PC-9 (cell line): ENCODE results near the gene MX2. TPM values are rescaled to one million over a fixed set of nuclear protein-coding genes. Genes with fewer than 3 reads are reported as not detected.
"Not testable (repeated sequence)": the region's sequence is repeated elsewhere in the genome, so short reads cannot be mapped to it uniquely, and the experiment has no call there.

Experiments
- BruUV-seq: library from RNA; stranded (reverse); fragments of 400-500 nt; replicated peaks from 2 replicates; lab custom pipeline; 2021; lab: Mats Ljungman, UMichigan
- CTCF ChIA-PET: fragments of 300-600 bp; sonication (Branson Sonifier 250); formaldehyde crosslinking; loops from one replicate; lab custom pipeline; 2022; ENCODE audit warnings: antibody characterized with exemption; lab: Charles Lee
- POLR2A ChIA-PET: fragments of 300-600 bp; sonication (Branson Sonifier 250); formaldehyde crosslinking; loops from one replicate; lab custom pipeline; 2022; ENCODE audit warnings: antibody characterized with exemption; ENCODE audit not compliant: unreplicated experiment; lab: Charles Lee
- DNase-seq, 2 experiments: peaks; one replicate each; pipeline versions ENCODE4 v3.0.0 to v3.0.0-alpha.2; 2015 to 2022; ENCODE audit warnings: mixed read lengths in 1 of 2
- H2AFZ ChIP-seq: fragments of 200-600 bp; sonication (generic); 2 replicates; pipeline ENCODE4 v1.8.1; 2017; ENCODE audit warnings: antibody characterized with exemption
- H3F3A ChIP-seq: fragments of 200-600 bp; sonication (generic); 2 replicates; pipeline ENCODE4 v1.8.1; 2017; ENCODE audit warnings: antibody characterized with exemption, mild to moderate bottlenecking, low read depth; ENCODE audit not compliant: insufficient read depth
- H3K27ac ChIP-seq: fragments of 200-600 bp; sonication (generic); 2 replicates; pipeline ENCODE4 v1.6.1; 2016; ENCODE audit warnings: mixed run types
- H3K27me3 ChIP-seq: fragments of 200-600 bp; sonication (generic); 2 replicates; pipeline ENCODE4 v1.6.1; 2016; ENCODE audit warnings: low read depth, mixed run types; ENCODE audit not compliant: insufficient read depth
- H3K36me3 ChIP-seq: fragments of 200-600 bp; sonication (generic); 2 replicates; pipeline ENCODE4 v1.6.1; 2016; ENCODE audit warnings: low read depth, mixed run types
- H3K4me1 ChIP-seq: fragments of 200-600 bp; sonication (generic); replicated peaks from 2 replicates; pipeline ENCODE4 v1.6.1; 2016; ENCODE audit warnings: mixed run types; ENCODE audit not compliant: insufficient read depth
- H3K4me2 ChIP-seq: fragments of 200-600 bp; sonication (generic); 2 replicates; pipeline ENCODE4 v1.6.1; 2017; ENCODE audit warnings: mixed run types
- H3K4me3 ChIP-seq: fragments of 200-600 bp; sonication (generic); 2 replicates; pipeline ENCODE4 v1.6.1; 2016; ENCODE audit warnings: mixed run types
- H3K79me2 ChIP-seq: fragments of 200-600 bp; sonication (generic); 2 replicates; pipeline ENCODE4 v1.6.1; 2017; ENCODE audit warnings: low read depth, mixed run types
- H3K9me2 ChIP-seq: fragments of 200-600 bp; sonication (generic); 2 replicates; pipeline ENCODE4 v1.8.1; 2017; ENCODE audit warnings: mild to moderate bottlenecking; ENCODE audit not compliant: insufficient read depth
- H3K9me3 ChIP-seq: fragments of 200-600 bp; sonication (generic); 2 replicates; pipeline ENCODE4 v1.8.1; 2016; ENCODE audit warnings: low read depth; ENCODE audit not compliant: insufficient read depth
- H4K20me1 ChIP-seq: fragments of 200-600 bp; sonication (generic); 2 replicates; pipeline ENCODE4 v1.8.1; 2017; ENCODE audit not compliant: insufficient read depth
- CTCF ChIP-seq: fragments of 200-600 bp; sonication (generic); conservative IDR thresholded peaks from 2 replicates; pipeline ENCODE4 v1.6.1; 2017; ENCODE audit warnings: mixed run types, antibody characterized with exemption, mild to moderate bottlenecking, moderate library complexity
- EZH2 ChIP-seq: fragments of 200-600 bp; sonication (generic); IDR thresholded peaks from 2 replicates; pipeline ENCODE4 v1.8.0; 2017; ENCODE audit warnings: antibody characterized with exemption, low read depth
- intact Hi-C: fragments of 100-400 bp; cut with micrococcal nuclease; formaldehyde crosslinking; loops from one replicate; pipeline ENCODE4 v1.10.0; 2022; ENCODE audit not compliant: unreplicated experiment
- total RNA-seq: library from RNA; stranded (reverse); gene quantifications from 2 replicates; pipeline ENCODE4 v1.2.3, GENCODE V29; 2021

The MX2 gene
- total RNA-seq, 1 experiment from 2014 or later: 2.5 TPM

DNA sequence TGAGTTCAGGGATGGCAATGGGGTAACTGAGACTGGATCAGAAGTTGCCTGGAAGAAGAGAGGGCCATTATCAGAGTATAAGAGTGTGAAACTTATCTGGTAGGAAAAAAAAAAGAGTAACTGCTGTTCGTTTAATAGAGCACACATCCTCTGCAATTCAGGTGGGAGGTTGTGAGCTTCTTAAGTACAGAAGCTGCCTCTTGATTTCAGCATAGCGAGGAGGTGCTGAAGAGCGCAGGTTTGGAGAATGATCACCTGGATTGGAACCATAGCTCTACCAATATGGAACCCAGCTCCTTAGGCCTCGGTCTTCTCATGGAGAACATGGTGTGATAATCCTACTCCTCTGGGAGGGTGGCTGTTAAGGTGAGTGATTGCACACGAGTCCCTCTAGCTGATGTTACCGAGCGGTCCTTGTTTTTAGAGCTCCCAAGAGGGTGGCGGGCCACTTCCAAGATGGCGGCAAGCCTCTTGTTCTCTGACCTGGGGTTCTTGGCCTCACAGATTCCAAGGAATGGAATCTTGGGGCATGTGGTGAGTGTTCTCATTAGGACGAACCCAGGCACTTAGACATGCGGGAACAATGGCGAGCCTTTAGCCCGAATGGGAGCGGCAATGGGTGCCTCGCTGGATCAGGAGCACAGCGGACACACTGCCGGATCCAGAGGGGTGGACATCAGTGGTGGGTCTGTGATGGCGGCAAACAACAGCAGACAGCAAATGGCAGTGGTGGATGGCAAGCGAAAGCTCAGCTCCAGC is 60.9 kb downstream of the MX2 start:
- Histone ChIP-seq H3F3A (no peaks in the 10 kb centered on the region), H3K27me3 (no peaks in the 10 kb centered on the region), H3K36me3 (no peaks in the 10 kb centered on the region), H3K27ac (no peak overlapping the region), H3K79me2 (no peaks in the 10 kb centered on the region), H3K4me3 (no peak overlapping the region), H4K20me1 (no peaks in the 10 kb centered on the region), H3K4me2 (no peak overlapping the region), H2AFZ (no peak overlapping the region), H3K4me1 (no peaks in the 10 kb centered on the region), H3K9me3 (no peaks in the 10 kb centered on the region), H3K9me2 (no peaks in the 10 kb centered on the region)
- TF ChIP-seq CTCF (no peak), EZH2 (no peak)
- BruUV-seq: no TSS peak
- intact Hi-C loops: loop anchor here (2.0 kb wide), 1 partner anchor 36 kb away; no protein-coding TSS in a partner anchor
- no peak for DNase-seq
- ChIA-PET CTCF (no interaction called here), POLR2A (no interaction called here)

- H3K4me1 ChIP-seq, H3K9me2 ChIP-seq, H2AFZ ChIP-seq, H3K27ac ChIP-seq, H3K27me3 ChIP-seq, POLR2A ChIA-PET, H3K36me3 ChIP-seq, BruUV-seq, H4K20me1 ChIP-seq, H3K79me2 ChIP-seq, H3K4me3 ChIP-seq, H3K9me3 ChIP-seq, CTCF ChIA-PET, H3K4me2 ChIP-seq, H3F3A ChIP-seq, DNase-seq: not testable (repeated sequence)
- intact Hi-C loops: loop anchor here (2.0 kb wide), 1 partner anchor 36 kb away; no protein-coding TSS in a partner anchor
Observed at GRCh38 chr21:41423305-41423636, 61.4 kb downstream of the MX2 start.

GRCh38 chr21:41425588-41425953 is 63.7 kb downstream of the MX2 start:
- H3K27me3 ChIP-seq: no peaks in the 10 kb centered on the region
- DNase-seq: no peak
- H3K4me2 ChIP-seq: peak overlapping the region; percentile 44; the same call in 1 of the 2 replicates
- H3K27ac ChIP-seq: no peak overlapping the region
- ChIA-PET CTCF (no interaction called here), POLR2A (interaction anchor here (0.5 kb wide), 1 partner anchor 116 kb away, joined by 3 read pairs; no protein-coding TSS in a partner anchor)
- no peaks in the 10 kb centered on the region for H3K9me2 ChIP-seq
- H3K36me3 ChIP-seq: no peaks in the 10 kb centered on the region
- no peaks in the 10 kb centered on the region for H3K4me1 ChIP-seq
- H2AFZ ChIP-seq: no peak overlapping the region
- H3F3A ChIP-seq: no peaks in the 10 kb centered on the region
- no peak overlapping the region for H3K4me3 ChIP-seq
- TF ChIP-seq EZH2 (no peak), CTCF (no peak)
- intact Hi-C loops: no loop called here
- H3K79me2 ChIP-seq: no peaks in the 10 kb centered on the region
- no peaks in the 10 kb centered on the region for H4K20me1 ChIP-seq
- BruUV-seq: no TSS peak
- H3K9me3 ChIP-seq: no peaks in the 10 kb centered on the region
